Measurements from ENCODE around the gene PSMD6. TPM values are rescaled to one million over a fixed set of nuclear protein-coding genes. Genes with fewer than 3 reads are reported as not detected.

The PSMD6 gene
- total and polyA plus RNA-seq, 12 donors, result 39.0 to 103 (median 86.3) TPM

GRCh38 chr3:64047787-64048186, 24.5 kb upstream of the PSMD6 start:
- H3K27me3 ChIP-seq, result peaks cover 0 to 10% (median 0%) of the 10 kb centered on the region in 7 donors
- no peaks in the 10 kb centered on the region for H3K9me3 ChIP-seq
- H3K36me3 ChIP-seq, result no peaks in the 10 kb centered on the region
- no peak for TF ChIP-seq CTCF (IDR thresholded peaks at IDR 0.05)
- H3K27ac ChIP-seq, result no peak overlapping the region
- H3K4me1 ChIP-seq, result peaks cover 0 to 12% (median 0%) of the 10 kb centered on the region in 9 donors
- WGBS, 2 donors, result 85 to 87% methylated on average over 7 of the region's 7 CpGs
- H3K4me3 ChIP-seq, result no peak overlapping the region
- no peak for DNase-seq
- intact Hi-C loops (cut with DNase I), result no loop called here
- ATAC-seq, result no peak

- intact Hi-C loops (cut with DNase I), result no loop called here
- no peak for TF ChIP-seq CTCF (IDR thresholded peaks at IDR 0.05)
- peaks cover 0 to 10% (median 0%) of the 10 kb centered on the region in 7 donors for H3K27me3 ChIP-seq
- DNase-seq, result no peak
- H3K27ac ChIP-seq, result no peak overlapping the region
- 79 to 84% methylated on average over 6 of the region's 6 CpGs for WGBS, 2 donors
- peaks cover 0 to 12% (median 0%) of the 10 kb centered on the region in 9 donors for H3K4me1 ChIP-seq
- no peak overlapping the region for H3K4me3 ChIP-seq
- no peaks in the 10 kb centered on the region for H3K9me3 ChIP-seq
- no peaks in the 10 kb centered on the region for H3K36me3 ChIP-seq
- no peak for ATAC-seq
Measured at GRCh38 chr3:64046996-64047594, 23.8 kb upstream of the PSMD6 start.

GRCh38 chr3:64046592-64046991, 23.3 kb upstream of the PSMD6 start:
- ATAC-seq (no peak), DNase-seq (no peak)
- Histone ChIP-seq H3K4me1 (peaks cover 0 to 12% (median 0%) of the 10 kb centered on the region in 9 donors), H3K27me3 (peaks cover 0 to 10% (median 0%) of the 10 kb centered on the region in 7 donors), H3K9me3 (no peaks in the 10 kb centered on the region), H3K4me3 (no peak overlapping the region), H3K27ac (no peak overlapping the region), H3K36me3 (no peaks in the 10 kb centered on the region)
- intact Hi-C loops (cut with DNase I), result no loop called here
- WGBS, 2 donors, result 88 to 92% methylated on average over 3 of the region's 3 CpGs
- TF ChIP-seq CTCF (IDR thresholded peaks at IDR 0.05), result no peak

- intact Hi-C loops (cut with DNase I), result no loop called here
- no peak for TF ChIP-seq CTCF (IDR thresholded peaks at IDR 0.05)
Measured at GRCh38 chr3:64042952-64043351, 19.7 kb upstream of the PSMD6 start.

More at GRCh38 chr3:64042952-64043351, 19.7 kb upstream of the PSMD6 start:
- DNase-seq (no peak), ATAC-seq (no peak)
- Histone ChIP-seq H3K27ac (no peak overlapping the region), H3K4me3 (no peak overlapping the region), H3K4me1 (no peaks in the 10 kb centered on the region), H3K27me3 (peaks cover 0 to 15% (median 0%) of the 10 kb centered on the region in 7 donors), H3K9me3 (no peaks in the 10 kb centered on the region), H3K36me3 (no peaks in the 10 kb centered on the region)
- 26 to 39% methylated on average over 1 of the region's 1 CpG for WGBS, 2 donors
